ENCODE measurements around the gene FHOD3.

DNA sequence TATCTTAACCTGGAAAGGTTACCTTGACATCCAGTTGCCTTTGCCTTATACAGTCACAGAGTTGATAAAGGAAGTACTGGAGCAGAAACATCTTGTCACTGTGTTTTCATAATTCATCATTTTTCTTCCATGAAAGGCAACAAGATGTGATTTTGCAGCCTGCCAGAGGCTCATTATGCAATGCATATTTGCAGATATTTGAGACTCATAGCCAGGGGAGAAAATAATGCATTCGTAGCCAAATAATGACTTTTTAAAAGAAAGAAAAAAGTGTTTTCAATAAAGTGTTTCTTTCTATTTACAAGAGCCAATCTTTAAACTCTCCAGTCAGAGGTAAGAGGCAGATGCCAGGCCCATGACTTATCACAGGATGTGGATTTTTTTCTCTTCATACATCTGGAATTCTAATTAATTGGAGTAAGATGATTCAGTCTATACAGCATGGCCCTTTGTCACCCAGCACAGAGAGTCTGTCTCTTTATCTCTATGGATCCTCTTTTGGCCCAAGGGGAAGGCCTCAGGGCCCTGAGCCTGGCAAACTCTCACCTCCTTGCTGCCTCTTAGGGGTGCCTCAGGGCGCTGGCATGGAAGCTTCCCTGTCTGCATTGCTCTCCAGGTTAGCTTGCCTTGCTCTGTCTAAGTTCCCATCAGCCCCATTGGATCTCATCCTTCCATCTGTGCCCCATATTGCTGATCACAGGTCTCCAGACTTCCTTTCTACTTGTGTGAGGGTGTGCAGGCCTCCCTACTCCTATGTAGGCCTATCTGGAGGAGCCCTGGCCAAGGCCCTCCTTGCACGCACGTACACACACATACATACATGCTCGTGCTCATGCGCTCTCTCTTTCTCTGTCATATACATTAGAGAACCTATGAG lies 283.6 kb downstream of the FHOD3 start:
- no peak for TF ChIP-seq POLR2A (IDR thresholded peaks at IDR 0.05)
- TF ChIP-seq, protein P1, sequence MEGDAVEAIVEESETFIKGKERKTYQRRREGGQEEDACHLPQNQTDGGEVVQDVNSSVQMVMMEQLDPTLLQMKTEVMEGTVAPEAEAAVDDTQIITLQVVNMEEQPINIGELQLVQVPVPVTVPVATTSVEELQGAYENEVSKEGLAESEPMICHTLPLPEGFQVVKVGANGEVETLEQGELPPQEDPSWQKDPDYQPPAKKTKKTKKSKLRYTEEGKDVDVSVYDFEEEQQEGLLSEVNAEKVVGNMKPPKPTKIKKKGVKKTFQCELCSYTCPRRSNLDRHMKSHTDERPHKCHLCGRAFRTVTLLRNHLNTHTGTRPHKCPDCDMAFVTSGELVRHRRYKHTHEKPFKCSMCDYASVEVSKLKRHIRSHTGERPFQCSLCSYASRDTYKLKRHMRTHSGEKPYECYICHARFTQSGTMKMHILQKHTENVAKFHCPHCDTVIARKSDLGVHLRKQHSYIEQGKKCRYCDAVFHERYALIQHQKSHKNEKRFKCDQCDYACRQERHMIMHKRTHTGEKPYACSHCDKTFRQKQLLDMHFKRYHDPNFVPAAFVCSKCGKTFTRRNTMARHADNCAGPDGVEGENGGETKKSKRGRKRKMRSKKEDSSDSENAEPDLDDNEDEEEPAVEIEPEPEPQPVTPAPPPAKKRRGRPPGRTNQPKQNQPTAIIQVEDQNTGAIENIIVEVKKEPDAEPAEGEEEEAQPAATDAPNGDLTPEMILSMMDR (IDR thresholded peaks at IDR 0.05) = no peak
